Brain microvascular endothelial cell (primary cell): Measurements from ENCODE around the gene UPF2.

Experiments used
- DNase-seq: peaks from one replicate; pipeline ENCODE4 v3.0.0-alpha.2; 2020
- H3K27ac ChIP-seq: fragments of 250-450 bp; sonication (Bioruptor Pico); 2 replicates; pipeline ENCODE4 v1.5.1; 2020; ENCODE audit warnings: mild to moderate bottlenecking, moderate library complexity
- H3K27me3 ChIP-seq: fragments of 250-450 bp; sonication (Bioruptor Pico); replicated peaks from 2 replicates; pipeline ENCODE4 v1.5.1; 2020; ENCODE audit warnings: mild to moderate bottlenecking
- H3K36me3 ChIP-seq: fragments of 250-450 bp; sonication (Bioruptor Pico); replicated peaks from 2 replicates; pipeline ENCODE4 v1.5.1; 2020; ENCODE audit warnings: mild to moderate bottlenecking
- H3K4me3 ChIP-seq: 2 replicates; pipeline ENCODE4 v1.5.1; 2011; ENCODE audit warnings: low read depth, mild to moderate bottlenecking, control low read depth, low read length, moderate library complexity
- in situ Hi-C: cut with HindIII; loops from 2 replicates; pipeline ENCODE4 v1.10.0; 2017; ENCODE audit warnings: low sequenced_read_pairs, low pct_ligation_motif_present
- TF ChIP-seq, protein P1 (sequence below): IDR thresholded peaks from 2 replicates; pipeline ENCODE4 v1.5.1; 2011; ENCODE audit warnings: low read depth, mild to moderate bottlenecking, moderate library complexity, low read length, control low read depth, inconsistent platforms; ENCODE audit errors: missing control alignments

Gene UPF2

DNA sequence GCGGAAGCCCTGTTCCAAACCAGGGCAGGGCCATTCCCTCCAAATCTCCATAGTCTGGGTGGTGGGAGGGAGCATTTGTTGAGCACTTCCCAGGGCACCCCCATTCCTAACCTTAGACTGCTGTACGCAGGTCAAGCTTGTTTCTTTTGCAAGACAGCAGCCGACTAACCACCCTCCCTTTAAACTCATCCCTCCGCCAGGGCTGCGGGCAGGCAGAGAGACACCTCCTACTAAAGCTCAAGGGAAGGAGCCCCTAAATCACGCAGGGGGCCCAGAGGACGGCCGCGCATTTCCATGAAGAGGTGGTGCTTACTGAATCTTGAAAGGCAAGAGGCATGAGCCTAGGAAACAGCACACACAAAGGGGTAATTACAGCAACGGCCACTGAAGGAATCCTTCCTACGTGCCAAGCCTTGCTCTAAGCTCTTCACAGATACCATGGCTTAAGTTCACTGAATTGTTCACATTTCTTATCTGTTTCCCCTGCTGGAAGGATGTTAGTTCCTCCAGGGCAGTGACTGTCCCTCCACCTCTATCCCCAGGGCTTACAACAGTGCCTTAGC, 129.4 kb downstream of the UPF2 start:
- no peak for DNase-seq
- TF ChIP-seq, protein P1, sequence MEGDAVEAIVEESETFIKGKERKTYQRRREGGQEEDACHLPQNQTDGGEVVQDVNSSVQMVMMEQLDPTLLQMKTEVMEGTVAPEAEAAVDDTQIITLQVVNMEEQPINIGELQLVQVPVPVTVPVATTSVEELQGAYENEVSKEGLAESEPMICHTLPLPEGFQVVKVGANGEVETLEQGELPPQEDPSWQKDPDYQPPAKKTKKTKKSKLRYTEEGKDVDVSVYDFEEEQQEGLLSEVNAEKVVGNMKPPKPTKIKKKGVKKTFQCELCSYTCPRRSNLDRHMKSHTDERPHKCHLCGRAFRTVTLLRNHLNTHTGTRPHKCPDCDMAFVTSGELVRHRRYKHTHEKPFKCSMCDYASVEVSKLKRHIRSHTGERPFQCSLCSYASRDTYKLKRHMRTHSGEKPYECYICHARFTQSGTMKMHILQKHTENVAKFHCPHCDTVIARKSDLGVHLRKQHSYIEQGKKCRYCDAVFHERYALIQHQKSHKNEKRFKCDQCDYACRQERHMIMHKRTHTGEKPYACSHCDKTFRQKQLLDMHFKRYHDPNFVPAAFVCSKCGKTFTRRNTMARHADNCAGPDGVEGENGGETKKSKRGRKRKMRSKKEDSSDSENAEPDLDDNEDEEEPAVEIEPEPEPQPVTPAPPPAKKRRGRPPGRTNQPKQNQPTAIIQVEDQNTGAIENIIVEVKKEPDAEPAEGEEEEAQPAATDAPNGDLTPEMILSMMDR = no peak
- no peaks in the 10 kb centered on the region for H3K36me3 ChIP-seq
- H3K27me3 ChIP-seq = no peaks in the 10 kb centered on the region
- no peak overlapping the region for H3K4me3 ChIP-seq
- in situ Hi-C loops = no loop called here
- no peak overlapping the region for H3K27ac ChIP-seq

GRCh38 chr10:11910102-11910501, 132.5 kb downstream of the UPF2 start:
- in situ Hi-C loops = no loop called here
- no peak for DNase-seq
- Histone ChIP-seq H3K4me3 (no peak overlapping the region), H3K27ac (no peak overlapping the region), H3K36me3 (no peaks in the 10 kb centered on the region), H3K27me3 (no peaks in the 10 kb centered on the region)
- TF ChIP-seq, protein P1 = no peak

DNA sequence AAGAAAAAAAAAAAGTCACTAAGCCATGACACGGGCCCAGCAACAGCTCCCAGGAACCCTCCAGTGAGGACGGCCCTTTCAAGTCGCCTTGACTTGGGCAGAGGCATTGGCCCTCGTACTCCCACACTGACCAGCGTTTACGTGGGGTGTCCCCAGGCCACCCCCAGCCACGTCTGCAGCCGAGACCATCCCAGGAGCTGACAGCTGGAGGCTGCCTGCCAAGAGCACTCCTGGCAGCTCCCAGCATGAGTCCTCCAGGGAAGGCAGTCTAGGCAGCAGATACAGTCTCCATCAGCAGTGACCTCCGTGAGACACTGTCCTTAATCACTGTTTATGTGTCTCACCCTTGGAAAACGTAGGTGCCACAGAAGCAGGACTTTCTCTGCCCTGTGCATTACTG, 133.0 kb downstream of the UPF2 start:
- Histone ChIP-seq H3K4me3 (no peak overlapping the region), H3K36me3 (no peaks in the 10 kb centered on the region), H3K27ac (no peak overlapping the region), H3K27me3 (no peaks in the 10 kb centered on the region)
- in situ Hi-C loops = no loop called here
- TF ChIP-seq, protein P1 = no peak
- DNase-seq = no peak

DNA sequence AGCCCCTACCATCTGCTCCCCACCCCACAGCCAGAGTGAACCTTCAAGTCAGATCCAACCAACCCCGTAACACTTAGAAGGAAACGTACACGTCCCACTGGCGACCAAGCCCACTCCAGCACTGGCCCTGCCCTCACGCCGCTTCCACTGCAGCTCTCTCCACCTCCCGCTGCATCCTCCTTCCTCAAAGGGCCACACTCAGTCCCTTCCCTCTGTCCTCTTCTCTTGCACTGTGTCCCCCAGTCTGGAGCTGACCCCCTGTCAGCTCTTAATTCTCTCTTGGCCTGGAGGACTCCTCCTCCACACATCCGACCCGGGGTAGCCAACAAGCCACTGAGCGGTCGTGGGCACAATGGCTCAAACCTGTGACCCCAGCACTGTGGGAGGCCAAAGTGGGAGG, 133.6 kb downstream of the UPF2 start:
- Histone ChIP-seq H3K27me3 (no peaks in the 10 kb centered on the region), H3K4me3 (no peak overlapping the region), H3K36me3 (no peaks in the 10 kb centered on the region), H3K27ac (no peak overlapping the region)
- in situ Hi-C loops = no loop called here
- DNase-seq = no peak
- TF ChIP-seq, protein P1 = no peak

GRCh38 chr10:11908536-11908935, 134.1 kb downstream of the UPF2 start:
- Histone ChIP-seq H3K36me3 (no peaks in the 10 kb centered on the region), H3K4me3 (no peak overlapping the region), H3K27me3 (no peaks in the 10 kb centered on the region), H3K27ac (no peak overlapping the region)
- in situ Hi-C loops = no loop called here
- TF ChIP-seq, protein P1 = no peak
- DNase-seq = no peak

DNA sequence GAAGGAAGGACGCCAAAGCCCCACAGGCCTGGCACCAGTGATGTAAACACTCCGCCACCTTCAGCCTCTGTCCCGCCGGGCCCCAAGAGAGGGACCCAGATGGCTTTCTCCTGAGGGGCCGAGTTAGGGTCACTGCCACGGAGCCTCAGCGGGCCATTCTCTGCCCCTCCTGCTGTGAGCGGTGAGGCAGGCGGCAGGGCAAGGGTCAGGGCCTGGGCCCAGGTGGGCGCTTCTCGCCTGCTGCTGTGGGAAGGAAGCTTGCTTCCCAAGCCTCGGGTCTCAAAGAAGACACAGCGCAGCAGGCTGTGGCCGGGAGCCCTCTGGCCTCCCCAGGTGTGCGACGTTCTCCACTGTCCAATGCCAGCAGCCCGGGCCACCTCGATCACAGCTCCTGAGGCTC, 134.7 kb downstream of the UPF2 start:
- in situ Hi-C loops = no loop called here
- Histone ChIP-seq H3K4me3 (no peak overlapping the region), H3K36me3 (no peaks in the 10 kb centered on the region), H3K27me3 (no peaks in the 10 kb centered on the region), H3K27ac (no peak overlapping the region)
- TF ChIP-seq, protein P1 = no peak
- DNase-seq = no peak
